ENCODE results near the gene RAB13.
A peak's percentile ranks its signal among the peaks of the same experiment; 100 is the strongest.

RAB13 gene

DNA sequence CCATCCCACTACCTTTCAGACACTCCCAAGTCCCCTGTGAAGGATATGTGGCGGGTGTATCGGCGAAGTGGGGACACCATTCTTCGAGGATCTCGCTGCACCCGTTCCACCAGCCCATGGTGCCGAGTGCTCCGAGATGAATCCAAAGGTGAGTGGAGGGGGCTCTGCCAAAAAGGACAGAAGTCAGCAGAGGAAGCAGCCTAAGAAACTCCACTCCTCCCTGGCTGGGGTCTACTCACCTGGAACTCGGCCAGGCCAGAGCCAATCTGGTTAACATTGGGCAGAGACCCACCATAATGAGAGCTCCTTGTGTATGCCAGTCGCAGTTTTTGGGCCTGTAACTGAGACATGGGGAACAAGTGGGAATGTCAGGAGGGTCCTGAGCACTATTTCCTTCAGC lies 31.3 kb downstream of the RAB13 start:
- no peak for DNase-seq

DNA sequence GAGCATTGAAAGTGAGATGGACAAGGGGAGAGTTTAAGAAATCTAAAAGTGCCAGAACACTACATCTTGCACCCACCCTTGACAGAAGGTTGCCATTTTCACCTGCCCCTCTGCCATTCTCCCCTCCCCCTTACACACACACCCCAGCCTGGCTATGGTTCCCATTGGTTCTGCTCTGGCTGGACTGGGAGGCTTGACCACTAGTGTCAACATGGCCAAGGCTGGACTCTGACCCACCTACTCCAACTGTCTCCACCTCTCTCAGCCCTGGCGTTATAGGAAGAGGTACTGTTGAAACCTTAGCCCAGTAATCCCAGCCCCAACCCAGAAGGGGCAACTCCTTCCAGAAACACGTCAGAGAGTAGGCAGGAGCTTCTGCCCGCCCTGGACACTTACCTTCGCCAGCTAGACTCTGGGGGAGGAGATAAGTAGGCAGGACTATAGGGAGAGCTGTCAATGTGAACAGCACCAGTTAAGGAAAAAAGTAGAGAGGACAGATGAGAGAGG lies 32.2 kb downstream of the RAB13 start:
- DNase-seq, result no peak

DNA sequence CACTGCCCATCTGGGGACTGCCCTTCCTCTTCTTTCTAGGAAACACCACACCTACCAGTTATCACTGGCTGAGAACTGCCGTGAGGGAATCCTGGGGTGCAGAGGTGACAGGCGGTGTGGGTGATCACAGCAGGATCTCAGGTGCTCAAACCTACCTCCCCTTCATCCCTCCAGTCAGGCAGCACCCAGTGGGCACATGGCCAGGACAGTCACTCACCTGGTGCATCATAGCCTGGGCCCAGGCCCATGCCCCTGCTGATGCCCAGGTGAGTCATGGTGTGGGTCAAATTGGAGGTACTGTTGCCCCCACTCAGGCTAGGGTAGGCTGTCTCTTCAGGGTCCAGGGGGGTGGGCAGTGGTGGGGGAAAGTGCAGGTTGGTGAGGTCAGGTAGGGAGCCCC lies 34.3 kb downstream of the RAB13 start:
- DNase-seq, result no peak

DNA sequence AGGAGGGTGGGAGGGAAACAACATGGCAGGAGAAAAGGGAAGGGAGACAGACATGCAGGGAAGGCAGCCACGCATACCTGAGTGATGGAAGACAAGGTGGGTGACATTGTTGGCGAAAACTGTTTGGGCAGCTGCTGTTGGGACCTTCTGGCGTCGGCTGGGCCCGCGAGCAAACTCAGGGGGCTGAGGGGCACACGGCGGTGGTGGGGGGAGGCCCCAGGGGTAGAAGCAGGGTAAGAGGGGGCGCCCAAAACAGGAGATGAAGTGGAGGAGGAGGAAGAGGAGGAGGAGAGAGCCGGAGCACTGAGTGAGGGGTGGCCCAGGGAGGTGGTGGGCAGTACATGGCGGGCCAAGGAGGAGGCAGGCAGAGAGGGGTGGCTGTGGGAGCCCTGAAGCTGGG lies 35.0 kb downstream of the RAB13 start:
- DNase-seq, result no peak

DNA sequence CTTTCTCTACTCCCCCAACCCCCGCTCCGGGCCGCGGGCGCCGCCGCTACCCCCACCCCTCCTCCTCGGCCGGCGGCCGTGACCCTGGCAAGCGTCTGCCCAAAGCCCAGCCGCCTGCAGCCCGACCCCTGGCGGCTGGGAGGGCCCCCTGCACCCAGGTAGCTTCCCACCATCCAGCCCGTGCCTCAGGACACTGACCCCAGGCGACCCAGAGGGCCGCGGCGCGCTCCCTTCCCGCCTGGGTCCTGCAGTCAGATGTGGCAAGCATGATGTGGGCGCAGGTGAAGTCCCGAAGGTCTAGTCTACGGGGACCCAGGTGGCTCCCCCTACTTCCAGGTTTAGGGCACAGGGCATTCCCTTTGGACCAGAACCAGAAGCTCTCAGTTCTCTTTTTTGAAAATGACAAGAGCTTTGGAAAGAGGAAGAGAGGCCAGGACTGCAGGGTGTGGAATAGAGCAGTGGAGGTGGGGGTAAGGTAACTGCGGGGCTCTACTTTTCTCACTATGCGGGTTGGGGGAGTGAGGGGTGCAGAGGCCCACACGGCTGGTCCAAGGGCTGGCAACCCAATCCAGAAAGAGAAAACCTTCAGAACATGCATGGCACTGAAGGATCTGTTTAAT lies 39.4 kb downstream of the RAB13 start, which contains the start of gene DENND4B:
DENND4B (minus strand) TSS at position 97 of the 620 bp plus-strand sequence. CDS start 2,344 bp downstream, outside the sequence.
- DNase-seq, result peak; percentile 69 to 78

DNA sequence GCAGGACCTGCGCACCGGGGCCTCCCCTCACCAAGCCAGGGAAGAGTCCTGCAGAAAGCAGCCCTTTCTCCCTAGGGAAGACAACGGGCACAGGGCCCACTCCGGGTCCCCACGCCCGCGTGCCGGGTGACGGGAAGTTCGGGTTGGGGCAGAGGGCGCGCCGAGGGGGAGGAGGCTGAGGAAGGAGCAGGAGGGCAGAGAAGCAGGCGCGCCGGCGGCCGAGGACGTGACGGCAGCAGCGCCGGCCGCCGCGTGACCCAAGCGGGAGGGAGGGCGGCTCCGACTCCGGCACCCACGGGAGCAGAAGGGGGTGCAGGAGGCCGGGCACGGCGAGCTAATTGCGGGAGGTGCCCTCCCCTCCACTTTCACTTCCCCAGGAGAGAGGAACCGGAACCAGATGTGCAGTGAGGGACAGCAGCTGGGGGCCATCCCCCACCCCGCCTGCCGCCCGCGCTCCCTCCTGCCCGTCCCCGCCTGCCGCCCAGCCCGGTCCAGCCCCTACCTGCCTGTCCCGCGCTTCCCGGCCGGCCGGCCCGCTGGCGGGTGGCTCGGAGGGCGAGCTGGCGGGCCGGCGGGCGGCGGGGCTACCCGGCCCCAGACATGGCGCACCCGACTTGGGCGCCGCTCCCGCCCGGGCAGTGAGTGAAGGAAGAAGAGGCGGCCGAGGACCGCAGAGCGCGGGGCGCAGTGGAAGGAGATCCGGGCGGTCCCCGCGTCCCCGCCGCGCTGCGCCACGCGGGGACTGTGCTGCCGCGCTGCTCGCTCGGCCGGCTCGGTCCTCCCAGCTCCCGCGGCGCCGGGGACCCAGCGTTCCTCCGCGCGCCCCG lies 40.1 kb downstream of the RAB13 start:
- DNase-seq, result peak; percentile 50 to 64

DNA sequence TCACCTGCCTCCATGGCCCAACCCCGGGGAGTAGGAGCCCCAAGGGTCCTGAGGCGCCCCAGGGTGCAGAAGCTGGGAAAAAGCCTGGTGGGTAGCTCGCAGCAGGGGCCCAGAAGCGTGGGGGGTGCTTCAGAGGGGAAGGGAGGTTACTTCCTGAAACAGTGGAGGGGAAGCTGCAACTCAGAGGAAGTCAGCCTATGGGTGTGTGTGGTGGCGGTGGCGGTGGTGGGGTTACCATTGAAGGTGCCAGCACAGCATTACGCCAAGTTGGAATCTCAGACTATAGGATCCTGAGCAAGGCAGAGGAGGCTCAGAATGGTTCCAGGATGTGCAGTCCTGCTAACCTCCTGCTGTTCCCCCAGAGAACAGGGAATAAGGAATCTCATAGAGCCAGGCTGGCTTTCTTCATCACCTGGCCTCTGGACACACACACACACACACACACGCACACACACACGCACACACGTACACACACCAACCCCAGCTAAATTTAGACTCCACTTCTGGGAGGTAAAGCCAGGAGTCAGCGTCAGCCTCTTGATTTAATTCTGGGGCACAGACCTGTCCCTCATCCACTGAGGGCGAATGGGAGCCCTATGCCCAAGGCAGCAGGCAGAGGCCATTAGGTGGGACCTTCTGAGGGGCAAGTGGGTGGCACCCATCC lies 40.9 kb downstream of the RAB13 start:
- peak; percentile 69 to 76 for DNase-seq

DNA sequence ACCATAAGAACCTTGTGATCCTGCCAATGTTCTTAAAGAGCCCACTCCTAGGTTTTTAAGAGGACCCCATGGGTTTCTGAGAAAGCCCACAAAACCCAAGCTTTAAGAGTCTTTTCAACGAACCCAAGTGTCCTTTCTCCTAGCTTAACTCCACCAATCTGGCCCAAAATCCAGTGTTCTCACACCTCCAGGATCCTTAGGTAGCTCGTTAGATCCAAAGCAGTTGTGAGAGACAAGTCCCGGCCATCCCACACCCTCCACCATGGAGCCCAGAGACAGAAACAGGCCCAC lies 41.4 kb downstream of the RAB13 start:
- no peak for DNase-seq

DNA sequence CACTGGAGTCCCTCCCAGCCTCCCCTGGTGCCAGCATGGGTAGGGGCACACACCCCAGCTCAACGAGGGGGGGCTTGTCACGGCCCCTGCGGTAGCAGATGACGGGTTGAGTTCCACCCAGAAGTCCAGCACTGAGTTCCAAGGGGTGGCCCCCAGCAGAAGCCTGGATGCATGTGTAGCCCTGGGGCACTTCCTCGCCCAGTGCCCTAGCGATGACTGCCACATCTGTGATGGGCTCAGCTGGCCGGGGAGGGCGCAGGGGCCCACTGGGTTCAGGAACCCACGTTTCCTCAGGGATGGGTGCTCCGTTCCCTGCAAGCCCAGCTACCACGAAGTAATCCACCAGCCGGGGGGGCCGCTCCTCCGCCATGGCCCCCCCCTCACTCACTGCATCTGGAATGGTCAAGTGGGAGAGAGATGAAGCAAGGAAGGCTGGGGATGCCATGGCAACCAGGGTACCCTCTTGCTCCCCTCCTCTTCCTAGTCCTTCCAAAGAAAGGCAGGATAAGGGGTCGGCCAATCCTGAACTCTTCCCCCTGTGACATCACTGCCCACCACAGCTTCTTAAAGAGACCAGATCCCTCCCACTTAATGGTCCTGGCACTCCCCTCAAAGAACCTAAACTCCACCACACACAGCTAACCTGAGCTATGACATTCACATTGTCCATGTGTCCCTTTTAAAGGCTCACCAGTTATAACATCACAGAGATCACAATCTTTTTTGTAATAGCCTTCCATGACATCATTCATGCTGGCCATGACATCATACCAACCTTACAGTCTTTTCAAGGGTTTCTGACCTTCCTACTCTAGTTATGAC lies 41.9 kb downstream of the RAB13 start:
- DNase-seq, result no peak

DNA sequence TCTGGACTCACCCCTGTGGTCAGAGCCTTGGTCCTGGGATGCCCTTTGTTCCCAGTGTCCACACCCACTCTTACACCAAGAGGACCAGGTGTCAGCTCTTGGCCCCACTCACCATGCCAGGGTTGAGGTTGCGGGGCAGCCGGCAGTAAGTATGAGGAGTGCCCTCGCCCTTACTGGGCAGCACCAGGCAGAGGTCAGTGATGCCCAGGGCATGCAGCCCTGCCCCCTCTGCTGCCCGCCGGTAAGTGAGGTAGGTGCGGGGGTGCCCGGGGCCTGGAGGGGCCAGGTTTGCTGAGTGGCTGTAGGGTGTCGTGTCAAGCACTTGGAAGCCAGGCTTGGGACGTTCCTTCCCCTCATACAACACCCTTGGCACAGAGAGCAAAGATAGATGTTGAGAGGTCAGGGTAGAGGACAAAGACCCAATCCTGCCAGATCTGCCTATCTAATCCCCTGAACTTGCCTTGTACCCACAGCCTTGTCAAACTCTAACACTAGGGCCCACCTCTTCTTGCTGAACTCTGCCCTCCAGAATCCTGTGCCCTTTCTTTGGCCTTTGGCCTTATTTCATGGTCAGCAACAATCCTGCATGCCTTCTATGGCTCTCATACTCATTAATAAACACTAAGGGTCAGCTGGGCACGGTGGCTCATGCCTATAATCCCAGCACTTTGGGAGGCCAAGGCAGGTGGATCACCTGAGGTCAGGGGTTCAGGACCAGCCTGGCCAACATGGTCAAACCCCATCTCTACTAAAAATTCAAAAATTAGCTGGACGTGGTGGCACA lies 43.2 kb downstream of the RAB13 start:
- no peak for DNase-seq

DNA sequence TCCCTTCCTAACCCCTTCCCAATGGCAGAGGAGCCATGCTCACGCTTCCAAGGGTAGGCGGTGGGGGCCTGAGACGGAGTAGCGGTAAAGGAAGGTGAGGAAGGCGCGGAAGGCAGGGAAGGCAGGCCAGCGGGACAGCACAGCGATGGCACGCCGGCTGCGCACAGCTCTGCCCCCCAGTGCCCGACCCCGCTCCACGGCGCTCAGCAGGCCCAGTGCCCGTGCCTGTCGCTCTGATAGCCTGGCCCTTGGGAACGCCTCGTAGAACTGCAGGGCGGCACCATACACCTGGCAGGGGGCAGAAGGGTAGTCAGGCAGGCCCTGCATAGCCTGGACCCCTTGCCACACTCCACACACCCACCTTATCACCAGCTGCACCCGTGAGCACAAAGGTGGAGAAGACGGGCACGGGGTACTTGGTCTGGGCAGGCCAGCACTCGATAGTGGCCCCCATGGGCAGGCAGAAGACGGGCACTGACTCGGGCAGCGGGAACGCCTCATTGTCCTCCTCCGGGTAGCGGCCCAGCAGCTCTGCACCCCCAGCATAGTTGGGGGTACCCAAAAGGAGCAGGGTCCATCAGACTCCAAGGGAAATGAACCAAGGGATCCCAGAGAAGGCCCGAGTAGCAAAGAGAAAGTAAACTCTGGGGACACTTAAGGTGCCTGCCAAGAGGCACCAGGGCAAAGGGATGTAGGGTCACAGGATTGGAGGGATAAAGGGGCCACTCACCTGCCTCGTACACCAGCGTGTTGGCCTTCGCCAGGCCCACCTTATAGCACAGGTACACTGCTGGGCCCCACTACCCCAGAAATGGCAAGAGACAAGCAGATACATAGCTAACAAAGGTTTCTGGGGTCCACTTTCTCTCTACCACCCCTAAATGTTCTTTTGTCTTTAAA lies 44.1 kb downstream of the RAB13 start:
- DNase-seq, result no peak

DNA sequence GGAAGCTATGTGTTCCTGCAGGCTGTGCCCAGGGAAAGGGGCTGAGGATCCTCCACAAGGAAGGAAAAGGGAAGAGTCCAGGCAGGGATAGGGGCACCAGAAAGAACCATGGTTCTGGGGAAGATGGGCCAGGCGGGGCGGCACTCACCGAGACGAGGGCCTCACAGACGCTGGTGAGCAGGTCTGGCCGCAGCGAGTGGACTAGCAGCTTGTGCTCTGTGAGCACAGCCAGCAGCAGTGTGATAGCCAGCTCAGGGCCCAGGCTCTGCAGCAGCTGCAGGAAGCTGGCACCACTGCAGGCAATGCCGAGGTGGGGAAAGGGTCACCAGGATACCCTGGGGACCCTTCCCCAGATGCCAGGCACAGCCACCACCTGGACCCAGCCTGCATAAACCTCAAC lies 45.4 kb downstream of the RAB13 start:
- no peak for DNase-seq

DNA sequence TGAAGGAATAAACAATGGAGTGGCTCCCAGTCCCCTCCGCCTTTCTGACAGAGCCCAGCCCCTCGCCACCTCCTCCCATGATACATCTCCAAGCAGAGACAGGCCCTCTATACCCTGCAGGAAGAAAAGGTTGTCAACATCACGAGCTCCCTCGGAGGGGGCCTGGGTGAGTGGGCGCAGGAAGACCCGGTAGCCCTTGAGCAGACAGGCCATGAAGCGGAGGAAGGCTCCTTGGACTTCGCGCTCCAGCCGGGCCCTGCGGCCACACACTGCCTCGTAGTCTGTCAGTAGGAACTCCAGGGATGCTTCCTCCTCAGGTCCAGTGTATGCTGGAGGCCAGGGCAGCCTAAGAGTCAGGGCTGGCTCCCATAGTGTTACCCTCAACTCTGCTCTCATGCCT lies 46.7 kb downstream of the RAB13 start:
- DNase-seq, result no peak

DNA sequence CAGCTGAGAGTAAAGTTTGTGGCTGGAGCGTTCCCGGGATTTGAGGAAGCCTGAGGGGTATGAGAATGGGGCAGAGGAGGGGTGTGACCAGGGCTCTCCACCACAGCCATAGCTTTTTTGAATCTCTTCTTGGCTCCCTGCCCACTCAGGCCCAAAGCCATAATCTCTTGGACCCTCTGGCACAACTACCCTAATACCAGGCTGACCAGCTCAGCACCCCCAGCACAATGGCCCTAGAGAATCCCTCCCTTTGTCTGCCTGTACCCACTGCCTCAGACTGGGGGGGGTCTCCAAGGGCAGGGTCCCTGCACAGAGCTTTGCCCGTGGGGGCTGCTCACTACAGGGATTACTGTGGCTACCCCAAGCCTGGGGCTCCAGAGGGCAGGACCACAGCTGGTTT lies 47.1 kb downstream of the RAB13 start:
- no peak for DNase-seq

DNA sequence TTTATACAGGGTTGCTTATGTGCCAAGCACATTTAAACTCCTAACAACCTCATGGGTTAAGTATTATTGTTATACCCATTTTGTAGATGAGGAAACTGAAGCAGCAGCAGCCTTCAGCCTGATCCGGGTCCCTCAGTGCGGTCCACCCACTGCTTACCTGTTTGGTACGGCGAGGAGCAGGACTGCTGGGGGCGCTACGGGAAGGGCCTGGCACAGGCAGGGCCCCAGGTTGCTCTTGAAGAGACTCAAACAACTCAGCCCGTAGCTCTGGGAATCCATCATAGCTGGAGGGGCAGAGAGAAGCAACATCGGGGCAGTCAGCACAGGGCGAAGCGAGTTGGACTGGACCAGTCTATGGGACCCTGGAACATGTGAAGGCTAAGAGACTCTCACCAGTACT lies 48.8 kb downstream of the RAB13 start:
- DNase-seq, result no peak

DNA sequence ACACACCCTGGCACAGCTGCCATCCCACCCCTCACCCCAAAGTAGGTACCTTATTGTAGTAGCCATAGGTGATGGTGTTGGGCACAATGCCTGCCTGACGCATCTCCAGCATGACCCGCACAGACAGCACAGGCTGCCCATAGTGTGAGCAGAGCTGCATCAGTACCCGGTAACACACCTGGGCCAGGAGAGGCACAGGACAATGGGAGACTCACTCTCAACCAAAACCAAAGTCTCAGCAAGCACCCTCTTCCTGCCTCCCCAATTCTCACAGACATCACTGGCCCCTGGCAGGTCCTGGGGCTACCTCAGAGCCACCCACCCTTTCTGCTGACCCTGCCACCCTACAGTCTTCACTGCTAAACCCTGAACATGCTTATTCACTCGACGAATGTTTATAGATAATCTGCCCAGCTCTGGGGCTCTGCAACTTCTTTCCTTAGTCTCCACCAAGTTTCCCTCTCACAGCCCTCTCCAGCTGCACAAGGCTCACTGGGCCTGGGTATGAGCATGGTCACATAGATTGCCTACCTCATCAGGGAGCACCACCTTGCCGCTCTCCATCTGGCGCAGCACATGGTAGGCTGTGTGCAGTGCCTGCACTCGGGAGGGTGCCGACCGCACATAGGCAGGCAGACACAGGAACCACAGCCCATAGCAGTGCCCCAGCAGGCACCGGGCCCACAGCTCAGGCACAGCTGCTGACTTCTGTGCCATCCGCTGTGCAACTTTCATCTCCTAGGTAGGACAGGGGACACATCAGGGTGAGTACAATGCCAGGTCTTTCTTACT lies 49.9 kb downstream of the RAB13 start:
- DNase-seq, result no peak

DNA sequence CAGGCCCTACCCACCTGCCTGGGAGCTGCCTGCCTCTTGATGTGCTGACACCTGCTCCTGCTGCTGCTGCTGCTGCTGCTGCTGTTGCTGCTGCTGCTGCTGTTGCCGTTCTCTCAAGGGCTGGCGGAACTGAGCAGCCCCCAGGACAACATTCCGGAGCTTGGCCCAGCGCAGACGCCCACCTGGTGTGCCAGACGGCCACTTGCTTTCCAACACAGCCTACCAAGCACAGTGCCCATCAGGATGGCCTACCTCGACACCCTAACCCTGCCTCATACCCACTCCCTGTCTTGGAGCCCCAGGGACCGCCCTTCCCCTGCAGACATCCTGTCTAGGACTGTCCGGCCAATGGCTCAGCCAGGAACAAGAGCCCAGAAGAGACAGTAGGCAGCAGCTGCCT lies 51.4 kb downstream of the RAB13 start:
- DNase-seq, result no peak

DNA sequence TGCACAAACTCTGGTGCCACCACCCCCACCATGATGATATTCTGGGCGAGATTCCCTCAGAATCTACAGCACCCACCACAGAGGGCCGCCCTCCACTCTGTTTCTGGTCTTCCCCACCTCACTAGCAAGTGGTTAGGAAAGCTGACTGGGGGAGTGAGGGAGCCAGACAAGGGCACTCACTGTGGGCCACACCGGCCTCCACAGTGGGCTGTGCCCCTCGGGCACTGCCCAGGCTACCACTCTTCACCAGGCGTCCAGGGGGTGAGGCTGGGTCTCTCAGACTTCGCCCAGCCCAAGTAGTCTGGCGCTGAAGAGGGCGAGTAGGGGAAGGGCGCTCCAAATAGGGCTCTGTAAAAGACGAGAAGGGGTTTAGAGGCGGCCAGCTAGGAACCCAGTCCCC lies 52.2 kb downstream of the RAB13 start:
- DNase-seq, result no peak

DNA sequence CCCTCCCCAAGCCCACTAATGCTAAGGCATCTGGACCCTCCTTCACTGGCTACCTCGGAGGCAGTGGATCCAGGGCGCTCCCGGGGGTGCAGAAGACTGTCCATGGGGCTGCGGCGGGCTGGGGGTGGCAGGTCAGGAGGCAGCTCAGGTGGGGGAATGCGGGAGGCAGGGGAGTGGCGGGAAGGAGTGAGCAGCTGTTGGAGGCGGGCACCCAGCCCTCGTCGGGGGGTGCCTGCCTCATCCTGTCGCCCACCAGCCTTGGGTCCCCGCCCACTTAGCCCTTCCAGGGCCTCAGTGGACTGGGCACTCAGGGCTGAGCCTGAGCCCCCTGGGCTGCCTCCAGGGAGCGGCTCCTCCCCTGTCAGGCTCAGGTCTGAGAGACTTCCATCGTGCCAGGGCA lies 52.7 kb downstream of the RAB13 start:
- DNase-seq, result no peak
